Stimulated activated CD4-positive, alpha-beta T cell treated with anti-CD3 and anti-CD28 coated beads, Interleukin-12 subunit alpha, Interleukin-12 subunit beta, amount 100 ng/mL, for 4 hours (primary cell): ENCODE results near the gene DUSP22.

ENCODE experiments used
- DNase-seq: peaks from one replicate; pipeline ENCODE4 v3.0.0-alpha.2; 2020

Gene DUSP22

GRCh38 chr6:340991-341827 lies 48.9 kb downstream of the DUSP22 start:
- no peak for DNase-seq

- DNase-seq, result no peak
Measured at GRCh38 chr6:341914-342831, 49.9 kb downstream of the DUSP22 start.

DNA sequence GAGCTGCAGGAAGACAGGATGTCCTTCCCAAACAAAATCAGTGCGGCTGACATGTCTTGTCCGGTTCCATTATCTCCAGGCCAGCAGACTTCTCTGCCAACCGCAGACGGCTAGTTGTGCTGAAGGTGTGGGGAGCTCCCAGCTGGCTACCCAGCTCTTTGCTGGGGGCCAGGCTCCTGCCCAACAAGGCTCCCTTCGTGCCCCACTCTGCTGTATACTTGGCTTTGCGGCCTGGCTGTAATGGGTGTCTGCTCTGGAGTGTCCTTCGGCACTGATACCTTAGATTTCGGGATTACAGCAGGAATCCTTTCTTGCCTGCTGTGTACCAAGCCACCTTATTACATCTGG lies 50.5 kb downstream of the DUSP22 start:
- no peak for DNase-seq

DNA sequence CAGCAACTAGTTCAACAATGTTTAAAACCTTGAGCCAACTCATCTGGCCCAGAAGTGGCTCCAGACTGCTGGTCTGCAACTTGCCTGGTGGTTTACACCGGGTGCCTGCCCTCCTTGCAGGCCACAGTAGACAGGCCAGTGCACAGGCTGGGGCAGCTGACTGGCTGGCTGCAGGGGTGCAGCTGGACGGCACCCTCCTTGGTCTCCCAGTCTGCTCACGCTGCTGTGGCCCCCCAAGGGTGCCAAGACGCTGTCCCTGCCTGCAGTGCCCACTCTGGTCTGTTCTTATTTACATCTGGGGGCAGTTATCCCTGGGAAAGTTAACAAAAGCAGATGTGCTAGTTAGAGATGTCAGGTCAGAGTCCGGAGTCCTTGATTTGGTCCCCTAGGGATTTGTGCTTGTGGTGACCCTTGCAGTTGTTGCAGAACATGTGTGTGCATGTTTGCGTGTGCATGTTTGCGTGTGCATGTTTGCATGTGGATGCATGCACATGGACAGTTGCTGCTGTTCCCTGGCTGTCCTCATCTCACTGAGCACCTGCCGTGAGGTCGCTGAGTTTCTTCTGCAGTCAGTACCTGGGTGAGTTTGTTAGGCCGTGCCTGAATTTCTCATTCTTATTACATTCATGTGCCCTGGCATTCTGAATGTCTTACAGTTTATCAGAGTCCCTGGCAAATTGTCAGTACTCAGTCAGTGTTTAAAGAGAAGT lies 51.1 kb downstream of the DUSP22 start:
- DNase-seq, result no peak

GRCh38 chr6:343960-344815 lies 51.9 kb downstream of the DUSP22 start:
- no peak for DNase-seq

DNA sequence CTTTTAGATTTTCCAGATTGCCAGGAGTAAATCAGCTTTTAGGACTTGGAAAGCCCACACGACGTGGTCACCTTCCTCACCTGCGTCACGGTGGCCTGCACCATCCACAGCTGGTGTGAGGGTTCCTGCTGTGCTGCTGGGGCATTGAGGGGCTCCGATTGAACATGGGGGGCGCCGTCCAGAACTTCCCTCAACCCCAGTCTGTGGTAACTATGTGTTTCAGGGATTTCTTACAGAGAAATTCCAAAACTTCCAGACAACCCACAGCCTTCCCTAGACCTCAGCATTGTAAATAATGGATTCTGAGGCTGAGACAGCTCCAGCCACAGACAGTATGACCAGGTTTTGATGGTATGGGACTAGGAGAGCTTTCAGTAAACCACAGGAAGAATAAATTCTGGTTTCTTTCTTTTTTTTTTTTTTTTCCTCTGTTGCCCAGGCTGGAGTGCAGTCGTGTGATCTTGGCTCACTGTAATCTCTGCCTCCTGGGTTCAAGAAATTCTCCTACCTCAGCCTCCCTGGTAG lies 52.6 kb downstream of the DUSP22 start:
- no peak for DNase-seq

- no peak for DNase-seq
Measured at GRCh38 chr6:345747-346385, 53.6 kb downstream of the DUSP22 start.

- no peak for DNase-seq
Measured at GRCh38 chr6:346386-347030, 54.2 kb downstream of the DUSP22 start.

- DNase-seq, result no peak
Measured at GRCh38 chr6:347232-347631, 54.9 kb downstream of the DUSP22 start.

DNA sequence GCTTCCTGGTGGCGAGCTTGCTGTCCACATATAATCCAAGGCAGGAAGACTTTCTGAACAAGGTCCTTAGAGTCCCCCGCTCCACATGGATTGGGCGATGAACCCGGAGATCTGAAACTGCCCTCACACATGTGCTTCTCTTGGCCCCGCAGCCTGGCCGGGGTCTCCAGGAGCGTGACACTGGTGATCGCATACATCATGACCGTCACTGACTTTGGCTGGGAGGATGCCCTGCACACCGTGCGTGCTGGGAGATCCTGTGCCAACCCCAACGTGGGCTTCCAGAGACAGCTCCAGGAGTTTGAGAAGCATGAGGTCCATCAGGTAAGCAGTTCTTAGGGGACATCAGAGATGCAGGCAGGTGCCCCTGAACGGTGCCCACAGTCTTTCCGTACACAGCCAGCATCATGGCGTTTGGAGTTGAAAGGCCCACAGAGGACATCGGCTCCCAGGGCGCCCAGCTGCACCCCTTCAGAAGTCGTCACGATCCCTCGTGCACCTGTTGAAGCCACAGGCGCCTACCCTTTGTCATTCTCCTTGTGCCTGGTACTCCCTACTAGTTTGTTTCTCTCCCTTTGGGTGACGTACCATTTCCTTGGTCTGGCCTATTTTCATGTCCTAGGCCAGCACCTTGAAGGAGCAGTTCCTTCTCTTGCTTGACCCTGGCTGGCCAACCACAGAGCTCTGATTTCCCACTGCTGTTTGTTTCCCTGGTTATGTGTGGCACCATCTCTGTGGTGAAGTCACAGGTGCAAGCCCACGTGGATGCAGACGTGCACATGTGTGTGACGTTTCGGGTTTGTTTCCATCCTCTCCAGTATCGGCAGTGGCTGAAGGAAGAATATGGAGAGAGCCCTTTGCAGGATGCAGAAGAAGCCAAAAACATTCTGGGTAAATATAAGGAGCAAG lies 55.9 kb downstream of the DUSP22 start:
- no peak for DNase-seq

- no peak for DNase-seq
Measured at GRCh38 chr6:348860-349396, 56.6 kb downstream of the DUSP22 start.

GRCh38 chr6:349491-349921 lies 57.2 kb downstream of the DUSP22 start:
- DNase-seq, result no peak

GRCh38 chr6:350371-350770 lies 58.1 kb downstream of the DUSP22 start:
- no peak for DNase-seq

GRCh38 chr6:351011-351866 lies 59.0 kb downstream of the DUSP22 start:
- no peak for DNase-seq

DNA sequence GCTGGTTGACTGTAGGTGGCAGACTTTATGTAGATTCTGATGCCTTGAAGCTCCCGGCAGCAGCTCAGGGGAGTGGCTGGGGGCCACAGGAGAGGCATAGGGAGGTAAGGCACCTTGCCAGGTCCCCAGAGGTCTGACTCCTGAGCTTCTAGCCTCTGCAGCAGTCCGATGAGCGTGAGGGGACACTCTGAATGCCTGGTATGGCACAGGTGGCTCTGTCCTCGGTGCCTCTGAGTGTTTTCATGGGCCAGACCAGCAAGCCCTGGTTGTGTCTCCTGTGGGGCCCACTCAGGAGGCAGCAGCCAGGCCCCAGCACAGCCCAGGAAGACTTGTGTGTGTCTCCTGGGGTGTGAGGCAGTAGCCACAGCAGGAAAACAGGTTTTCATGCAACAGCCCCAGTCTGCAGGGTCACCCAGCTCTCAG lies 59.6 kb downstream of the DUSP22 start:
- no peak for DNase-seq

GRCh38 chr6:352474-352873 lies 60.2 kb downstream of the DUSP22 start:
- DNase-seq, result no peak

- DNase-seq, result no peak
Measured at GRCh38 chr6:352896-353470, 60.7 kb downstream of the DUSP22 start.
